Suprapubic skin (tissue), 4 donors: ENCODE data around the gene MTHFSD.

Experiments
- CTCF ChIP-seq, 2 donors: fragments of 200-600 bp in 1 of 2; fragments of 450-650 bp in 1 of 2; sonication (generic) in 1 of 2; IDR thresholded peaks; one replicate each; pipeline ENCODE4 v1.5.1; 2016 to 2019; ENCODE audit warnings: antibody characterized with exemption in 2 of 2, mild to moderate bottlenecking in 1 of 2, moderate library complexity in 1 of 2
- POLR2A ChIP-seq, 2 donors: fragments of 450-650 bp; IDR thresholded peaks; one replicate each; pipeline ENCODE4 v1.6.1; 2017; ENCODE audit warnings: antibody characterized with exemption in 2 of 2, mild to moderate bottlenecking in 2 of 2, moderate library complexity in 2 of 2
- POLR2AphosphoS5 ChIP-seq, 3 donors: sonication (generic); formaldehyde crosslinking; IDR thresholded peaks; one replicate each; pipeline ENCODE4 v1.6.1; 2017; ENCODE audit warnings: antibody characterized with exemption in 3 of 3

GRCh38 chr16:86497551-86498021 is 57.4 kb downstream of the MTHFSD start:
- TF ChIP-seq CTCF (IDR thresholded peaks at IDR 0.05) (no peak), POLR2A (IDR thresholded peaks at IDR 0.05) (no peak), POLR2AphosphoS5 (IDR thresholded peaks at IDR 0.05) (no peak)
